GM12878 (cell line): Measurements from ENCODE around the gene SLF2.

Experiments used
- CHD2 ChIP-seq: IDR thresholded peaks from 2 replicates; pipeline ENCODE4 v1.6.1; 2011; ENCODE audit warnings: low read depth, low read length, improper control_type of control experiment, borderline replicate concordance
- E2F8 ChIP-seq: fragments of 450-650 bp; IDR thresholded peaks from 2 replicates; pipeline ENCODE4 v1.6.1; 2018; ENCODE audit warnings: mild to moderate bottlenecking, low read depth, moderate library complexity; ENCODE audit not compliant: partially characterized antibody
- HDAC2 ChIP-seq: fragments of 200-600 bp; sonication (generic); IDR thresholded peaks from 2 replicates; pipeline ENCODE4 v1.6.1; 2017
- JUNB ChIP-seq: IDR thresholded peaks from 2 replicates; pipeline ENCODE4 v1.6.1; 2016; ENCODE audit warnings: antibody characterized with exemption, mild to moderate bottlenecking
- PAX5 ChIP-seq: IDR thresholded peaks from 2 replicates; pipeline ENCODE4 v1.6.1; 2011; ENCODE audit warnings: low read depth, low read length, borderline replicate concordance
- PBX3 ChIP-seq: IDR thresholded peaks from 2 replicates; pipeline ENCODE4 v1.6.1; 2011; ENCODE audit warnings: mild to moderate bottlenecking, low read depth, low read length, moderate library complexity; ENCODE audit not compliant: insufficient replicate concordance
- POLR2A ChIP-seq: IDR thresholded peaks from 2 replicates; pipeline ENCODE4 v1.6.1; 2011; ENCODE audit warnings: low read depth, mild to moderate bottlenecking, low read length
- RAD21 ChIP-seq: IDR thresholded peaks from 2 replicates; pipeline ENCODE4 v1.6.1; 2011; ENCODE audit warnings: mild to moderate bottlenecking, low read depth, low read length, moderate library complexity; ENCODE audit not compliant: insufficient read depth
- SMAD1 ChIP-seq: fragments of 450-650 bp; IDR thresholded peaks from 2 replicates; pipeline ENCODE4 v1.6.1; 2018; ENCODE audit warnings: mild to moderate bottlenecking, low read depth; ENCODE audit not compliant: partially characterized antibody
- SMC3 ChIP-seq: IDR thresholded peaks from 2 replicates; pipeline ENCODE4 v1.6.1; 2011; ENCODE audit warnings: low read length, improper control_type of control experiment, borderline replicate concordance
- SREBF2 ChIP-seq: IDR thresholded peaks from 2 replicates; pipeline ENCODE4 v1.6.1; 2012; ENCODE audit warnings: mild to moderate bottlenecking, low read length
- TAF1 ChIP-seq: IDR thresholded peaks from 2 replicates; pipeline ENCODE4 v1.6.1; 2011; ENCODE audit warnings: mild to moderate bottlenecking, low read depth, low read length, borderline replicate concordance
- ZNF274 ChIP-seq: IDR thresholded peaks from one replicate; pipeline ENCODE4 v1.8.0; 2011; ENCODE audit not compliant: insufficient read length, insufficient read depth
- TF ChIP-seq, protein P1 (sequence below), 3 experiments: IDR thresholded peaks in 2 of 3; conservative IDR thresholded peaks in 1 of 3; 2 replicates each; pipeline ENCODE4 v1.5.1; 2011; ENCODE audit warnings: low read depth in 3 of 3, low read length in 3 of 3, mild to moderate bottlenecking in 3 of 3, control low read depth in 2 of 3, moderate library complexity in 2 of 3, inconsistent platforms in 1 of 3, mixed read lengths in 1 of 3; ENCODE audit not compliant: control insufficient read depth in 2 of 3, insufficient read depth in 1 of 3; ENCODE audit errors: extremely low read depth in 1 of 3

DNA sequence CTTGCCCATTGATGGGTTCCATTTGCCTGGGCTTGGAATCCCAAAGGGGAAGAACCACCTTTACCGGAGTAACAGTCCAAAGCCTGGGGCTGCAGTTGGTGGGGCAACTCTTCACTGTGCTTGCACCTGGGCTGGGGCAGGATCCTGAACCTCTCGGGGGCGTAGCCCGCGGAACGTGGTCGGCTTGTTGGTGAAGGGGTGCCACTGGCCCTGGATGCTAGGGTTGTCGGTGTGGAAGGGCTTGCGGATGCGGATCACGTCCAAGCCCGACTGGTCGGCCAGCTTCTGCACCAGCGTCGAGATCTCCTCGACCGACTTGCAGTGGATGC is 73.8 kb downstream of the SLF2 start:
- TF ChIP-seq TAF1 (no peak), HDAC2 (no peak), JUNB (no peak), E2F8 (no peak), ZNF274 (no peak), PAX5 (no peak), CHD2 (no peak), PBX3 (no peak), RAD21 (no peak), SMAD1 (no peak), SREBF2 (no peak), SMC3 (no peak), POLR2A (no peak)
- TF ChIP-seq, protein P1, sequence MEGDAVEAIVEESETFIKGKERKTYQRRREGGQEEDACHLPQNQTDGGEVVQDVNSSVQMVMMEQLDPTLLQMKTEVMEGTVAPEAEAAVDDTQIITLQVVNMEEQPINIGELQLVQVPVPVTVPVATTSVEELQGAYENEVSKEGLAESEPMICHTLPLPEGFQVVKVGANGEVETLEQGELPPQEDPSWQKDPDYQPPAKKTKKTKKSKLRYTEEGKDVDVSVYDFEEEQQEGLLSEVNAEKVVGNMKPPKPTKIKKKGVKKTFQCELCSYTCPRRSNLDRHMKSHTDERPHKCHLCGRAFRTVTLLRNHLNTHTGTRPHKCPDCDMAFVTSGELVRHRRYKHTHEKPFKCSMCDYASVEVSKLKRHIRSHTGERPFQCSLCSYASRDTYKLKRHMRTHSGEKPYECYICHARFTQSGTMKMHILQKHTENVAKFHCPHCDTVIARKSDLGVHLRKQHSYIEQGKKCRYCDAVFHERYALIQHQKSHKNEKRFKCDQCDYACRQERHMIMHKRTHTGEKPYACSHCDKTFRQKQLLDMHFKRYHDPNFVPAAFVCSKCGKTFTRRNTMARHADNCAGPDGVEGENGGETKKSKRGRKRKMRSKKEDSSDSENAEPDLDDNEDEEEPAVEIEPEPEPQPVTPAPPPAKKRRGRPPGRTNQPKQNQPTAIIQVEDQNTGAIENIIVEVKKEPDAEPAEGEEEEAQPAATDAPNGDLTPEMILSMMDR (IDR thresholded peaks at IDR 0.05 in 2 of 3, conservative IDR thresholded peaks at IDR 0.05 in 1 of 3; ENCODE audit: control insufficient read depth in 2 of 3, extremely low read depth in 1 of 3, insufficient read depth in 1 of 3, low read depth in 3 of 3, low read length in 3 of 3) = no peak
